B cell (primary cell): ENCODE results near the gene TENT5A. TPM values are rescaled to one million over a fixed set of nuclear protein-coding genes. Genes with fewer than 3 reads are reported as not detected.

Source experiments
- ATAC-seq: fragments of 200-7000 bp; cut with Tn5 transposase; one replicate; pipeline ENCODE4 v1.10.0; 2021; ENCODE audit warnings: low read depth, mild to moderate bottlenecking, moderate number of reproducible peaks, moderate library complexity
- CTCF ChIA-PET: fragments of 350-600 bp; sonication (Branson Sonifier 250); formaldehyde crosslinking; loops from one replicate; lab custom pipeline; 2021; ENCODE audit warnings: antibody characterized with exemption, inconsistent platforms; lab: Charles Lee
- POLR2A ChIA-PET: fragments of 350-600 bp; sonication (Branson Sonifier 250); formaldehyde crosslinking; loops from one replicate; lab custom pipeline; 2021; ENCODE audit warnings: antibody characterized with exemption; lab: Charles Lee
- DNase-seq: peaks from one replicate; pipeline ENCODE4 v3.0.0; 2013
- H2AFZ ChIP-seq: 2 replicates; pipeline ENCODE4 v1.6.1; 2012; ENCODE audit warnings: mild to moderate bottlenecking, low read depth, low read length; ENCODE audit not compliant: insufficient read depth, poor library complexity, severe bottlenecking
- H3K27ac ChIP-seq, 2 donors: 1 replicate in 1 of 2; 2 replicates in 1 of 2; pipeline ENCODE4 v1.5.1; 2012 to 2013; ENCODE audit warnings: low read length in 2 of 2, mild to moderate bottlenecking in 2 of 2, moderate library complexity in 1 of 2
- H3K27me3 ChIP-seq, 4 experiments: fragments of 200-600 bp in 1 of 4; sonication (generic) in 1 of 4; replicated peaks in 1 of 4; 1 replicate in 2 of 4; 2 replicates in 2 of 4; pipeline versions ENCODE4 v1.6.1 to v1.7.0; 2013 to 2016; ENCODE audit warnings: low read length in 3 of 4, mild to moderate bottlenecking in 2 of 4, mixed read lengths in 1 of 4, moderate library complexity in 1 of 4; ENCODE audit not compliant: insufficient read depth in 4 of 4, control insufficient read depth in 3 of 4; ENCODE audit errors: control extremely low read depth in 1 of 4
- H3K36me3 ChIP-seq, 2 experiments: replicated peaks in 1 of 2; 1 replicate in 1 of 2; 2 replicates in 1 of 2; pipeline versions ENCODE4 v1.6.1 to v1.7.1; 2013; ENCODE audit warnings: low read length in 1 of 2; ENCODE audit not compliant: insufficient read depth in 2 of 2, control insufficient read depth in 1 of 2; ENCODE audit errors: control extremely low read depth in 1 of 2, extremely low read depth in 1 of 2
- H3K4me1 ChIP-seq, 2 donors: fragments of 200-600 bp in 1 of 2; sonication (generic) in 1 of 2; 1 replicate in 1 of 2; 2 replicates in 1 of 2; pipeline versions ENCODE4 v1.5.1 to v1.6.1; 2013 to 2017; ENCODE audit warnings: low read length in 2 of 2; ENCODE audit not compliant: control insufficient read depth in 2 of 2, insufficient read depth in 2 of 2
- H3K4me2 ChIP-seq: replicated peaks from 2 replicates; pipeline ENCODE3; 2012; ENCODE audit warnings: mild to moderate bottlenecking, low read depth, low read length; ENCODE audit not compliant: poor library complexity, severe bottlenecking
- H3K4me3 ChIP-seq, 5 experiments: fragments of 200-600 bp in 1 of 5; sonication (generic) in 1 of 5; 1 replicate in 3 of 5; 2 replicates in 2 of 5; pipeline versions ENCODE4 v1.5.1 to v1.7.0; 2011 to 2016; ENCODE audit warnings: low read length in 4 of 5, mild to moderate bottlenecking in 4 of 5, low read depth in 2 of 5, control low read depth in 1 of 5, moderate library complexity in 1 of 5; ENCODE audit not compliant: insufficient read depth in 1 of 5; ENCODE audit errors: control extremely low read depth in 1 of 5, extremely low read depth in 1 of 5
- H3K79me2 ChIP-seq: fragments of 200-600 bp; sonication (generic); one replicate; pipeline ENCODE4 v1.6.0; 2016; ENCODE audit warnings: low read length; ENCODE audit not compliant: control insufficient read depth, insufficient read depth
- H3K9ac ChIP-seq: fragments of 200-600 bp; sonication (generic); 2 replicates; pipeline ENCODE4 v1.6.1; 2017; ENCODE audit warnings: mild to moderate bottlenecking, low read length, moderate library complexity
- H3K9me3 ChIP-seq, 3 donors: one replicate each; pipeline versions ENCODE4 v1.6.1 to v1.7.1; 2013; ENCODE audit warnings: low read length in 2 of 3; ENCODE audit not compliant: control insufficient read depth in 2 of 3, insufficient read depth in 1 of 3; ENCODE audit errors: control extremely low read depth in 1 of 3
- H4K20me1 ChIP-seq: 2 replicates; pipeline ENCODE4 v1.6.0; 2012; ENCODE audit warnings: mild to moderate bottlenecking, low read length; ENCODE audit not compliant: insufficient read depth, control insufficient read depth, poor library complexity, severe bottlenecking
- H3K27ac Mint-ChIP-seq: one replicate; pipeline ENCODE4 v1.8.0; 2021; ENCODE audit warnings: mixed read lengths
- H3K27me3 Mint-ChIP-seq: one replicate; pipeline ENCODE4 v1.8.0; 2021; ENCODE audit warnings: mixed read lengths
- H3K4me1 Mint-ChIP-seq: one replicate; pipeline ENCODE4 v1.8.0; 2021; ENCODE audit warnings: mixed read lengths
- H3K4me3 Mint-ChIP-seq: one replicate; pipeline ENCODE4 v1.8.0; 2021; ENCODE audit warnings: mixed read lengths
- H3K9me3 Mint-ChIP-seq: one replicate; pipeline ENCODE4 v1.8.0; 2022; ENCODE audit warnings: mixed read lengths; ENCODE audit not compliant: insufficient read depth
- EZH2 ChIP-seq: IDR thresholded peaks from 2 replicates; pipeline ENCODE4 v1.6.1; 2012; ENCODE audit warnings: borderline replicate concordance, low read depth, mild to moderate bottlenecking, moderate library complexity, low read length; ENCODE audit not compliant: insufficient read depth, poor library complexity, severe bottlenecking
- WGBS: methylation state at CpG from one replicate; pipeline ENCODE4 v1.1.5; 2013; ENCODE audit warnings: missing lambda C conversion rate; ENCODE audit not compliant: insufficient coverage; 5-methylcytosine and 5-hydroxymethylcytosine counted together
- intact Hi-C: fragments of 100-400 bp; cut with micrococcal nuclease; formaldehyde crosslinking; loops from one replicate; pipeline ENCODE4 v1.10.0; 2022
- polyA plus RNA-seq: library from polyadenylated mRNA; depleted of rRNA; stranded (reverse); fragments of >200 nt; gene quantifications from 2 replicates; pipeline ENCODE4 v1.2.3, GENCODE V29; 2012
- total RNA-seq, 2 donors: library from RNA; stranded (reverse); fragments of 120-200 nt in 1 of 2; gene quantifications; 1 replicate in 1 of 2; 2 replicates in 1 of 2; pipeline versions ENCODE4 v1.2.3 to v1.2.4, GENCODE V29; 2013 to 2022
- TF ChIP-seq, protein P1 (sequence below): fragments of 200-600 bp; IDR thresholded peaks from one replicate; pipeline ENCODE4 v1.8.0; 2022; ENCODE audit warnings: antibody characterized with exemption, mild to moderate bottlenecking

Gene TENT5A
- total and polyA plus RNA-seq, 2 donors (not counting 1 experiment from before 2014, with no cell fraction given): 3.9 to 9.4 TPM

DNA sequence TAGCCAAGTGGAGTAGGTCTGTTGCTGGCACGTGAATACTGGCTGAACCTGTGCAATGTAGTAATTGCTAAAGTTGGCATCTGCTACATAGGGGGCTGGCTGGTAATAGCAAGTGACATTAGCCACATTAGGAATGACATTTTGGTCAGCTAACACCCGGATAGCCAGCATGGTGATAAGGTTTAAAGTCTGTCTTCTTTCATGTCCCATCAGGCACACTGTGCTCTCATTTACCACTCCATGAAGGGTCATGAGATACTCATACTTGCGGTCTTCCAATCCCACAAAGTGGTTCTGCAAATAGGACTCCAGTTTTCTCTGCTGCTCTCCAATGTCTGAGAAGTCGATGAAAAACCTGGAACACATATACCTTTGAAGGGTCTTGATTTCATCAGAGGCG is 2.8 kb downstream of the TENT5A start:
- peak overlapping the region; percentile 82 for H3K4me2 ChIP-seq
- no peaks in the 10 kb centered on the region for H3K9me3 Mint-ChIP-seq
- POLR2A ChIA-PET: no interaction called here
- no peaks in the 10 kb centered on the region for H3K36me3 ChIP-seq
- CTCF ChIA-PET: no interaction called here
- peaks cover 53% of the 10 kb centered on the region for H3K4me1 Mint-ChIP-seq
- DNase-seq (no peak), ATAC-seq (no peak)
- TF ChIP-seq, protein P1, sequence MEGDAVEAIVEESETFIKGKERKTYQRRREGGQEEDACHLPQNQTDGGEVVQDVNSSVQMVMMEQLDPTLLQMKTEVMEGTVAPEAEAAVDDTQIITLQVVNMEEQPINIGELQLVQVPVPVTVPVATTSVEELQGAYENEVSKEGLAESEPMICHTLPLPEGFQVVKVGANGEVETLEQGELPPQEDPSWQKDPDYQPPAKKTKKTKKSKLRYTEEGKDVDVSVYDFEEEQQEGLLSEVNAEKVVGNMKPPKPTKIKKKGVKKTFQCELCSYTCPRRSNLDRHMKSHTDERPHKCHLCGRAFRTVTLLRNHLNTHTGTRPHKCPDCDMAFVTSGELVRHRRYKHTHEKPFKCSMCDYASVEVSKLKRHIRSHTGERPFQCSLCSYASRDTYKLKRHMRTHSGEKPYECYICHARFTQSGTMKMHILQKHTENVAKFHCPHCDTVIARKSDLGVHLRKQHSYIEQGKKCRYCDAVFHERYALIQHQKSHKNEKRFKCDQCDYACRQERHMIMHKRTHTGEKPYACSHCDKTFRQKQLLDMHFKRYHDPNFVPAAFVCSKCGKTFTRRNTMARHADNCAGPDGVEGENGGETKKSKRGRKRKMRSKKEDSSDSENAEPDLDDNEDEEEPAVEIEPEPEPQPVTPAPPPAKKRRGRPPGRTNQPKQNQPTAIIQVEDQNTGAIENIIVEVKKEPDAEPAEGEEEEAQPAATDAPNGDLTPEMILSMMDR: no peak
- no peak for TF ChIP-seq EZH2
- no peaks in the 10 kb centered on the region for H3K27me3 ChIP-seq
- peak overlapping the region; percentile 32 for H3K27ac Mint-ChIP-seq
- H4K20me1 ChIP-seq: peaks cover 50% of the 10 kb centered on the region
- peak overlapping the region in 2 of 5 experiments; percentile 35 to 83 for H3K4me3 ChIP-seq
- H3K4me1 ChIP-seq: peaks cover 42 to 44% of the 10 kb centered on the region in 2 donors
- H3K27me3 Mint-ChIP-seq: peaks cover 4% of the 10 kb centered on the region
- H3K27ac ChIP-seq: no peak overlapping the region
- H2AFZ ChIP-seq: no peak overlapping the region
- peaks cover 39% of the 10 kb centered on the region for H3K79me2 ChIP-seq
- H3K9ac ChIP-seq: peak overlapping the region; percentile 84
- intact Hi-C loops: loop anchor here (5.0 kb wide), 3 partner anchors 58 to 1443 kb away; partner anchors contain the start of genes PGM3 and RWDD2A
- H3K9me3 ChIP-seq: peaks cover 0 to 10% (median 0%) of the 10 kb centered on the region in 3 donors
- 38% methylated on average over 5 of the region's 5 CpGs for WGBS
- H3K4me3 Mint-ChIP-seq: peak overlapping the region; percentile 93

DNA sequence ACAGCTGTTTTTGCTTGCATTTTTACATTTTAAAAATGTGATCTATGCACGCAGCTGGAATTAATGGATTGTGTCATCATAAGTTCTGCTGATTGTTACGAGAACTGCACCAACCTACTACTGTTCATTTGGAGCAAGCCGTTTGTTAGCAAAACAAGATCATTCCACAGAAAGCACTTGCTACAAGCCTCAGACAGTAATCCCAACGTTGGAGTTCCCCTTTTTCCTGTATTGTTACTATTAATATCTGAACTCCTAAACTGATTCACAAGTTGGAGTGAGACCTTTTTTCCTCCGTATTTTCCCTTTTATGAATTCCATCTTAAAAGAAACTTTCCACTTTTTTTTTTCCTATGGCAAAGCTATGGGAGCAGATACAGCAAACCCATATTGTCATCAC is 3.5 kb downstream of the TENT5A start:
- CTCF ChIA-PET: interaction anchor here (0.6 kb wide), 1 partner anchor 1413 kb away, joined by 3 read pairs; no protein-coding TSS in a partner anchor
- Mint-ChIP-seq H3K4me3 (peak overlapping the region; percentile 33), H3K27me3 (peaks cover 4% of the 10 kb centered on the region), H3K27ac (no peak overlapping the region), H3K4me1 (peaks cover 58% of the 10 kb centered on the region), H3K9me3 (no peaks in the 10 kb centered on the region)
- peak overlapping the region; percentile 84 for H3K9ac ChIP-seq
- H3K36me3 ChIP-seq: no peaks in the 10 kb centered on the region
- no peaks in the 10 kb centered on the region for H3K27me3 ChIP-seq
- POLR2A ChIA-PET: no interaction called here
- peaks cover 40% of the 10 kb centered on the region for H3K79me2 ChIP-seq
- TF ChIP-seq, protein P1: no peak
- TF ChIP-seq EZH2: no peak
- no peak overlapping the region for H2AFZ ChIP-seq
- ATAC-seq: no peak
- no peak overlapping the region for H3K27ac ChIP-seq
- no peak for DNase-seq
- peak overlapping the region; percentile 82 for H3K4me2 ChIP-seq
- no peak overlapping the region for H3K4me3 ChIP-seq
- H4K20me1 ChIP-seq: peaks cover 50% of the 10 kb centered on the region
- peaks cover 0 to 10% (median 0%) of the 10 kb centered on the region in 3 donors for H3K9me3 ChIP-seq
- H3K4me1 ChIP-seq: peaks cover 45 to 50% of the 10 kb centered on the region in 2 donors
- intact Hi-C loops: no loop called here
- WGBS: 25% methylated on average over 2 of the region's 5 CpGs
